ENCODE data around the gene TTYH1.
"Not testable (repeated sequence)": the region's sequence is repeated elsewhere in the genome, so short reads cannot be mapped to it uniquely, and the experiment has no call there.

TTYH1 gene

GRCh38 chr19:54461613-54462012 lies 46.3 kb downstream of the TTYH1 start:
- DNase-seq, result no peak

- DNase-seq, result no peak
Measured at GRCh38 chr19:54462047-54462654, 46.9 kb downstream of the TTYH1 start.

- peak; percentile 74 for DNase-seq
Measured at GRCh38 chr19:54462655-54463530, 47.6 kb downstream of the TTYH1 start.

- peak; percentile 89 for DNase-seq
Measured at GRCh38 chr19:54463531-54464043, 48.3 kb downstream of the TTYH1 start, which contains the start of gene LENG9. LENG9 (minus strand) TSS chr19:54463778; CDS start chr19:54463526, 252 bp downstream.

GRCh38 chr19:54464044-54464629 lies 48.9 kb downstream of the TTYH1 start:
- peak; percentile 79 for DNase-seq

- DNase-seq, result peak; percentile 69
Measured at GRCh38 chr19:54464630-54465425, 49.6 kb downstream of the TTYH1 start.

- no peak for DNase-seq
Measured at GRCh38 chr19:54465426-54466109, 50.3 kb downstream of the TTYH1 start.

GRCh38 chr19:54466110-54466480 lies 50.8 kb downstream of the TTYH1 start:
- not testable (repeated sequence) for DNase-seq

GRCh38 chr19:54469496-54469934 lies 54.3 kb downstream of the TTYH1 start:
- no peak for DNase-seq

- no peak for DNase-seq
Measured at GRCh38 chr19:54470276-54470887, 55.1 kb downstream of the TTYH1 start.

- DNase-seq, result no peak
Measured at GRCh38 chr19:54470991-54471782, 55.9 kb downstream of the TTYH1 start.

GRCh38 chr19:54473071-54473891 lies 58.0 kb downstream of the TTYH1 start, which contains the start of gene CDC42EP5:
CDC42EP5 (minus strand) TSS chr19:54473296; CDS start chr19:54465547, 7,749 bp downstream.
- DNase-seq, result no peak

- DNase-seq, result no peak
Measured at GRCh38 chr19:54473892-54474372, 58.7 kb downstream of the TTYH1 start.

GRCh38 chr19:54475706-54476105 lies 60.4 kb downstream of the TTYH1 start:
- no peak for DNase-seq

GRCh38 chr19:54477650-54478049 lies 62.4 kb downstream of the TTYH1 start:
- no peak for DNase-seq

- no peak for DNase-seq
Measured at GRCh38 chr19:54478677-54479266, 63.5 kb downstream of the TTYH1 start.

- no peak for DNase-seq
Measured at GRCh38 chr19:54480051-54480450, 64.8 kb downstream of the TTYH1 start.

- peak; percentile 40 for DNase-seq
Measured at GRCh38 chr19:54481326-54481930, 66.2 kb downstream of the TTYH1 start.

GRCh38 chr19:54482889-54483288 lies 67.6 kb downstream of the TTYH1 start:
- no peak for DNase-seq
